ENCODE results near the gene KCTD20. TPM values are rescaled to one million over a fixed set of nuclear protein-coding genes. Genes with fewer than 3 reads are reported as not detected.

The KCTD20 gene
- total RNA-seq, 6 donors from 2014 or later = 30.4 to 41.7 (median 36.7) TPM

DNA sequence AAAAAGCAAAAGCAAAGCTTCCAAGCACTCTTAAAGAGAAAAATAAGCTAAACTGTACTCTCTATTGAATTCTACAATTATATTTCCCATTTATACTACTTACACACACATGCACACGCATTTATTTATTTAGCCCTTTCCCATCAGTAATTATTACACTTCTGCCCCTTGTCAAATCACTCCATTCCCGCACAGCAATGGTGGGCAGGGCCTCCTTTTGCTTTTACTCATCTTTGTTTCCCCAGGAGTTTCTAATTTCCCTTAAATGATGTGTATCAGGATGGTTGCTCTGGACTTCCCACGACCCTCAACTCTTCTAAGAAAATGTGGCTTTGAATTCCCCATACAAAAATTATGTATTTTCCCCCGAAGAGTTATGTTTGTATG is 20.1 kb upstream of the KCTD20 start:
- 9 to 10% methylated on average over 4 of the region's 4 CpGs for WGBS, 2 donors

DNA sequence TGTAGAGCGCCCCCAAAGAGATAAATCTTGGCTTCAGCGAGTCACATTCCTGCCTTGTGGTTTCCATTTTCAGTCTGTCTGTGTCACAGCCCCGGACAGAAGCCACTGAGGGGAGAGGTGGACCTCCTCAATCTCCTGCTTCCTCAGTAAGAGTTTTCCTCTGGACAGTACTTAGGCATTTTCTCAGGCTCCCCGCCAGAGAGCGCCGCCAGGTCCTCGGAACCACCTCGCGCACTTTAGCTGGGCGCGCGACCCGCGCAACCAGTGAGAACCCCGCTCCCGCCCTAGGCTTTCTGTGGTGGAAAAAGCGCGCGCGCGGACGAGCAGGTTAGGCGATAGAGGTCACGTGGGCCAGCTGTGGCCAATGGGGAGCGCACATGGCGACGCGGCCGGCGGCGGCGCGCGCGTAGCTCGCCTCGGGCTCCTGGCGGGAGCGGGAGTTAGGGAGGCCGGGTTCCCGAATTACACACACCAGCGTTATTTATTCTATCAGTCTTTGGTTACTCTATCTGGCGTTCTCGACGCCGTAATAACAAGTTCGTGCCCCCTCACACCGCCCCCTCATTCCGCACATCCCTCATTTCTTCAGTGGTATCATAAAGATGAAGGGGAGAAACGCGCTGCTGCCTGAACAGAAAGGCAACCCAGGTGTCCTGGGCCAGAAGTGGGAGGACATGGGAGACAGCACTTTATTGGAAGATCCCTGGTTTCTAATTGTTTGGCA is 19.5 kb upstream of the KCTD20 start:
- Histone ChIP-seq H3K4me1 (peaks cover 5 to 11% (median 8%) of the 10 kb centered on the region in 4 donors), H3K36me3 (no peaks in the 10 kb centered on the region), H3K27me3 (no peaks in the 10 kb centered on the region), H3K27ac (peak overlapping the region; percentile 71 to 86 (median 78)), H3K9me3 (no peaks in the 10 kb centered on the region), H3K4me3 (peak overlapping the region; percentile 20 to 63 (median 52))
- TF ChIP-seq, protein P1, sequence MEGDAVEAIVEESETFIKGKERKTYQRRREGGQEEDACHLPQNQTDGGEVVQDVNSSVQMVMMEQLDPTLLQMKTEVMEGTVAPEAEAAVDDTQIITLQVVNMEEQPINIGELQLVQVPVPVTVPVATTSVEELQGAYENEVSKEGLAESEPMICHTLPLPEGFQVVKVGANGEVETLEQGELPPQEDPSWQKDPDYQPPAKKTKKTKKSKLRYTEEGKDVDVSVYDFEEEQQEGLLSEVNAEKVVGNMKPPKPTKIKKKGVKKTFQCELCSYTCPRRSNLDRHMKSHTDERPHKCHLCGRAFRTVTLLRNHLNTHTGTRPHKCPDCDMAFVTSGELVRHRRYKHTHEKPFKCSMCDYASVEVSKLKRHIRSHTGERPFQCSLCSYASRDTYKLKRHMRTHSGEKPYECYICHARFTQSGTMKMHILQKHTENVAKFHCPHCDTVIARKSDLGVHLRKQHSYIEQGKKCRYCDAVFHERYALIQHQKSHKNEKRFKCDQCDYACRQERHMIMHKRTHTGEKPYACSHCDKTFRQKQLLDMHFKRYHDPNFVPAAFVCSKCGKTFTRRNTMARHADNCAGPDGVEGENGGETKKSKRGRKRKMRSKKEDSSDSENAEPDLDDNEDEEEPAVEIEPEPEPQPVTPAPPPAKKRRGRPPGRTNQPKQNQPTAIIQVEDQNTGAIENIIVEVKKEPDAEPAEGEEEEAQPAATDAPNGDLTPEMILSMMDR (IDR thresholded peaks at IDR 0.05) = peak; percentile 51 to 89 (median 78)
- TF ChIP-seq POLR2AphosphoS5 (IDR thresholded peaks at IDR 0.05) = peak; percentile 73 to 85
- peak in 3 of 4 donors; percentile 58 to 83 (median 63) for TF ChIP-seq POLR2A (IDR thresholded peaks at IDR 0.05)
- TF ChIP-seq EP300 (IDR thresholded peaks at IDR 0.05) = no peak
- peak; percentile 99 to 100 for DNase-seq
- peak; percentile 99 to 100 for ATAC-seq (ENCODE audit: low FRiP score in 2 of 2)
- 0 to 2% methylated on average over 16 to 34 of the region's 51 CpGs for WGBS, 2 donors

More for the DNA sequence above, 20.1 kb upstream of the KCTD20 start:
- DNase-seq (no peak), ATAC-seq (ENCODE audit: low FRiP score in 2 of 2) (no peak)
- Histone ChIP-seq H3K36me3 (no peaks in the 10 kb centered on the region), H3K4me3 (peak overlapping the region in 3 of 4 donors; percentile 40 to 63 (median 63)), H3K9me3 (no peaks in the 10 kb centered on the region), H3K27me3 (no peaks in the 10 kb centered on the region), H3K4me1 (peaks cover 5 to 11% (median 8%) of the 10 kb centered on the region in 4 donors), H3K27ac (peak overlapping the region; percentile 52 to 86 (median 78))
- TF ChIP-seq POLR2AphosphoS5 (IDR thresholded peaks at IDR 0.05) = no peak
- no peak for TF ChIP-seq EP300 (IDR thresholded peaks at IDR 0.05)
- TF ChIP-seq, protein P1 (IDR thresholded peaks at IDR 0.05) = no peak
- no peak for TF ChIP-seq POLR2A (IDR thresholded peaks at IDR 0.05)

DNA sequence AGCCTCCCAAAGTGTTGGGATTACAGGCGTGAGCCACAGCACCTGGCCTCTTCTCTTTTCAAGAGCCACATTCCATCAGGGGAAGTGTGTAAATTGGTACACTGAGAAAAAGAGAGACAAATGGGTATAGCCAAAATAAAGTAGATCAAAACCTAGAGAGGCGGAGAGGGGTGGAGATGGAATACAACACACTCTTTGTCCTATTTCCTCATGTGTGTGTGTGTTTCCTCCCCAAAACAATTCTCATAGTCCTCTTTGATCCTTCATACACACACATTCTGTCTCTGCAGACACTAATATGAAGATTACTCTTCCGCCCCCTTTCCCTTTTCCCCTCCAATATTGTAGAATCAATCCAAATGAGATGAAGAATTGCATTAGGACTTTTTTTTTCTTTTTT is 16.2 kb upstream of the KCTD20 start:
- no peak for ATAC-seq (ENCODE audit: low FRiP score in 2 of 2)

DNA sequence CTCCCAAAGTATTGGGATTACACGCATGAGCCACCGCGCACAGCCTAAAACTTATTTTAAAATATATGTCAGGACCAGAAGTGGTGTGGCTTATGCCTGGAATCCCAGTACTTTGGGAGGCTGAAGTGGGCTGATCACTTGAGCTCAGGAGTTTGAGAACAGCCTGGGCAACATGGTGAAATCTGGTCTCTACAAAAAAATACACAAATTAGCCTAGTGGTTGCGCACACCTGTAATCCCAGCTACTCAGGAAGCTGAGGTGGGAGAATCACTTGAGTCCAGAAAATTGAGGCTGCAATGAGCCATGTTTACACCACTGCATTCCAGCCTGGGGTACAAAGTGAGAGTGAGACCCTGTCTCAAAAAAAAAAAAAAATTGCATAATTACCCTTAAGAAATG is 13.9 kb upstream of the KCTD20 start:
- H3K4me1 ChIP-seq = peaks cover 0 to under 1% (median under 1%) of the 10 kb centered on the region in 4 donors
- no peaks in the 10 kb centered on the region for H3K36me3 ChIP-seq
- no peaks in the 10 kb centered on the region for H3K27me3 ChIP-seq
- no peaks in the 10 kb centered on the region for H3K9me3 ChIP-seq
- H3K27ac ChIP-seq = no peak overlapping the region
- TF ChIP-seq POLR2AphosphoS5 (IDR thresholded peaks at IDR 0.05) = no peak
- TF ChIP-seq EP300 (IDR thresholded peaks at IDR 0.05) = no peak
- TF ChIP-seq POLR2A (IDR thresholded peaks at IDR 0.05) = no peak
- TF ChIP-seq, protein P1 (IDR thresholded peaks at IDR 0.05) = peak in 5 of 6 experiments; percentile 18 to 53 (median 28)
- H3K4me3 ChIP-seq = no peak overlapping the region
- DNase-seq (no peak), ATAC-seq (ENCODE audit: low FRiP score in 2 of 2) (no peak)
- WGBS, 2 donors = 61 to 71% methylated on average over 4 of the region's 4 CpGs

More for the DNA sequence above, 16.2 kb upstream of the KCTD20 start:
- H3K4me3 ChIP-seq = no peak overlapping the region
- 80 to 90% methylated on average over 3 of the region's 3 CpGs for WGBS, 2 donors
- no peak overlapping the region for H3K27ac ChIP-seq
- no peaks in the 10 kb centered on the region for H3K36me3 ChIP-seq
- H3K4me1 ChIP-seq = peaks cover 5 to 11% (median 8%) of the 10 kb centered on the region in 4 donors
- H3K9me3 ChIP-seq = no peaks in the 10 kb centered on the region
- TF ChIP-seq, protein P1 (IDR thresholded peaks at IDR 0.05) = no peak
- no peak for TF ChIP-seq POLR2A (IDR thresholded peaks at IDR 0.05)
- no peak for TF ChIP-seq POLR2AphosphoS5 (IDR thresholded peaks at IDR 0.05)
- TF ChIP-seq EP300 (IDR thresholded peaks at IDR 0.05) = no peak
- no peaks in the 10 kb centered on the region for H3K27me3 ChIP-seq
- no peak for DNase-seq
